IPS DF 6.9 (cell line): Measurements from ENCODE around the gene DNAAF1.
"Not testable (repeated sequence)": the region's sequence is repeated elsewhere in the genome, so short reads cannot be mapped to it uniquely, and the experiment has no call there.

Experiments used
- DNase-seq: peaks from one replicate; pipeline ENCODE4 v3.0.0-alpha.2; 2013; ENCODE audit warnings: low read depth, low spot score
- H3K27ac ChIP-seq: one replicate; pipeline ENCODE4 v1.5.1; 2013; ENCODE audit warnings: low read length, control low read depth
- H3K27me3 ChIP-seq: 2 replicates; pipeline ENCODE4 v1.6.1; 2013; ENCODE audit warnings: mild to moderate bottlenecking, low read length; ENCODE audit not compliant: control insufficient read depth, insufficient read depth
- H3K36me3 ChIP-seq: 2 replicates; pipeline ENCODE4 v1.6.1; 2013; ENCODE audit warnings: low read length; ENCODE audit not compliant: control insufficient read depth, insufficient read depth
- H3K4me1 ChIP-seq: 2 replicates; pipeline ENCODE4 v1.6.1; 2013; ENCODE audit warnings: low read length; ENCODE audit not compliant: control insufficient read depth, insufficient read depth
- H3K4me3 ChIP-seq: 2 replicates; pipeline ENCODE4 v1.5.1; 2013; ENCODE audit warnings: mild to moderate bottlenecking, low read length
- H3K9me3 ChIP-seq: 2 replicates; pipeline ENCODE4 v1.6.1; 2013; ENCODE audit warnings: low read length, inconsistent platforms; ENCODE audit not compliant: control insufficient read depth, insufficient read depth
- WGBS: extraction: QIAGEN DNeasy Blood & Tissue Kit; methylation state at CpG from one replicate; pipeline ENCODE4 v1.1.7; 2013; ENCODE audit warnings: mixed read lengths, missing lambda C conversion rate; ENCODE audit not compliant: insufficient read length, insufficient coverage; 5-methylcytosine and 5-hydroxymethylcytosine counted together

The DNAAF1 gene

GRCh38 chr16:84209989-84210388, 64.9 kb downstream of the DNAAF1 start:
- no peaks in the 10 kb centered on the region for H3K27me3 ChIP-seq
- H3K4me1 ChIP-seq: no peaks in the 10 kb centered on the region
- no CpG with 5 or more reads among the region's 2 CpGs for WGBS
- no peak overlapping the region for H3K27ac ChIP-seq
- H3K36me3 ChIP-seq: no peaks in the 10 kb centered on the region
- no peaks in the 10 kb centered on the region for H3K9me3 ChIP-seq
- no peak for DNase-seq
- H3K4me3 ChIP-seq: no peak overlapping the region

GRCh38 chr16:84212154-84212553, 67.0 kb downstream of the DNAAF1 start:
- DNase-seq: no peak
- WGBS: no CpG with 5 or more reads among the region's 4 CpGs
- Histone ChIP-seq H3K36me3 (no peaks in the 10 kb centered on the region), H3K27me3 (no peaks in the 10 kb centered on the region), H3K9me3 (no peaks in the 10 kb centered on the region), H3K27ac (no peak overlapping the region), H3K4me1 (no peaks in the 10 kb centered on the region), H3K4me3 (no peak overlapping the region)

- no peaks in the 10 kb centered on the region for H3K4me1 ChIP-seq
- no peak for DNase-seq
- no peaks in the 10 kb centered on the region for H3K36me3 ChIP-seq
- H3K4me3 ChIP-seq: no peak overlapping the region
- H3K27ac ChIP-seq: no peak overlapping the region
- H3K27me3 ChIP-seq: no peaks in the 10 kb centered on the region
- H3K9me3 ChIP-seq: no peaks in the 10 kb centered on the region
- WGBS: no CpG with 5 or more reads among the region's 4 CpGs
Measured at GRCh38 chr16:84212631-84213030, 67.5 kb downstream of the DNAAF1 start.

GRCh38 chr16:84214451-84215066, 69.5 kb downstream of the DNAAF1 start:
- WGBS: no CpG with 5 or more reads among the region's 15 CpGs
- Histone ChIP-seq H3K27me3 (no peaks in the 10 kb centered on the region), H3K4me3 (no peak overlapping the region), H3K27ac (no peak overlapping the region), H3K36me3 (no peaks in the 10 kb centered on the region), H3K9me3 (no peaks in the 10 kb centered on the region), H3K4me1 (no peaks in the 10 kb centered on the region)
- no peak for DNase-seq

- no CpG with 5 or more reads among the region's 5 CpGs for WGBS
- no peaks in the 10 kb centered on the region for H3K36me3 ChIP-seq
- no peak for DNase-seq
- H3K9me3 ChIP-seq: no peaks in the 10 kb centered on the region
- H3K4me1 ChIP-seq: no peaks in the 10 kb centered on the region
- no peaks in the 10 kb centered on the region for H3K27me3 ChIP-seq
- H3K4me3 ChIP-seq: no peak overlapping the region
- no peak overlapping the region for H3K27ac ChIP-seq
Measured at GRCh38 chr16:84215531-84215930, 70.4 kb downstream of the DNAAF1 start.

GRCh38 chr16:84216144-84216543, 71.0 kb downstream of the DNAAF1 start:
- H3K4me3 ChIP-seq, H3K27me3 ChIP-seq, H3K9me3 ChIP-seq, H3K4me1 ChIP-seq, DNase-seq, H3K27ac ChIP-seq, H3K36me3 ChIP-seq: not testable (repeated sequence)
- no CpG with 5 or more reads among the region's 3 CpGs for WGBS

GRCh38 chr16:84218176-84218823, 73.2 kb downstream of the DNAAF1 start:
- Histone ChIP-seq H3K27ac (no peak overlapping the region), H3K4me3 (no peak overlapping the region), H3K36me3 (no peaks in the 10 kb centered on the region), H3K4me1 (no peaks in the 10 kb centered on the region), H3K27me3 (no peaks in the 10 kb centered on the region), H3K9me3 (no peaks in the 10 kb centered on the region)
- no CpG with 5 or more reads among the region's 17 CpGs for WGBS
- no peak for DNase-seq

GRCh38 chr16:84218956-84219355, 73.8 kb downstream of the DNAAF1 start:
- Histone ChIP-seq H3K27me3 (no peaks in the 10 kb centered on the region), H3K9me3 (no peaks in the 10 kb centered on the region), H3K27ac (no peak overlapping the region), H3K36me3 (no peaks in the 10 kb centered on the region), H3K4me3 (no peak overlapping the region), H3K4me1 (no peaks in the 10 kb centered on the region)
- DNase-seq: no peak
- WGBS: no CpG with 5 or more reads among the region's 6 CpGs

GRCh38 chr16:84220851-84221250, 75.7 kb downstream of the DNAAF1 start:
- no peak for DNase-seq
- WGBS: no CpG with 5 or more reads among the region's 1 CpG
- no peaks in the 10 kb centered on the region; the same call in 1 of the 2 replicates for H3K4me1 ChIP-seq
- H3K27me3 ChIP-seq: no peaks in the 10 kb centered on the region
- H3K27ac ChIP-seq: no peak overlapping the region
- no peak overlapping the region for H3K4me3 ChIP-seq
- no peaks in the 10 kb centered on the region for H3K36me3 ChIP-seq
- no peaks in the 10 kb centered on the region for H3K9me3 ChIP-seq

- H3K27ac ChIP-seq: no peak overlapping the region
- H3K36me3 ChIP-seq: no peaks in the 10 kb centered on the region
- no peak for DNase-seq
- no CpG with 5 or more reads among the region's 4 CpGs for WGBS
- H3K4me1 ChIP-seq: peaks cover 3% of the 10 kb centered on the region; the same call in 1 of the 2 replicates
- H3K4me3 ChIP-seq: no peak overlapping the region
- H3K9me3 ChIP-seq: no peaks in the 10 kb centered on the region
- no peaks in the 10 kb centered on the region for H3K27me3 ChIP-seq
Measured at GRCh38 chr16:84223456-84223855, 78.3 kb downstream of the DNAAF1 start.

- Histone ChIP-seq H3K9me3 (no peaks in the 10 kb centered on the region), H3K27me3 (no peaks in the 10 kb centered on the region), H3K27ac (no peak overlapping the region), H3K4me1 (peaks cover 5% of the 10 kb centered on the region; the same call in 1 of the 2 replicates), H3K36me3 (no peaks in the 10 kb centered on the region), H3K4me3 (no peak overlapping the region)
- no peak for DNase-seq
- no CpG with 5 or more reads among the region's 3 CpGs for WGBS
Measured at GRCh38 chr16:84224554-84224953, 79.4 kb downstream of the DNAAF1 start.
